ENCODE measurements around the gene SLC37A1. TPM values are rescaled to one million over a fixed set of nuclear protein-coding genes. Genes with fewer than 3 reads are reported as not detected.

SLC37A1 gene
- polyA plus RNA-seq, 4 donors = 30.0 to 80.7 (median 37.6) TPM

GRCh38 chr21:42486072-42486471, 27.6 kb upstream of the SLC37A1 start:
- Histone ChIP-seq H3K9me3 (ENCODE audit: control insufficient read depth in 2 of 2, insufficient read depth in 1 of 2, low read depth in 1 of 2, low read length in 1 of 2) (peaks cover 0 to 3% of the 10 kb centered on the region in 2 donors), H3K4me1 (ENCODE audit: control insufficient read depth in 3 of 3, insufficient read depth in 2 of 3, low read depth in 1 of 3, low read length in 2 of 3) (peaks cover 0 to 31% (median 7%) of the 10 kb centered on the region in 3 donors), H3K27me3 (ENCODE audit: control insufficient read depth in 3 of 3, insufficient read depth in 3 of 3, low read length in 3 of 3) (no peaks in the 10 kb centered on the region), H3K4me3 (ENCODE audit: low read depth in 1 of 3, low read length in 3 of 3) (no peak overlapping the region), H3K36me3 (ENCODE audit: control insufficient read depth in 3 of 3, insufficient read depth in 2 of 3, low read depth in 1 of 3, low read length in 3 of 3) (no peaks in the 10 kb centered on the region), H3K27ac (ENCODE audit: low read depth in 1 of 3, low read length in 2 of 3) (no peak overlapping the region)
- 66 to 90% (median 88%) methylated on average over 6 of the region's 6 CpGs for WGBS, 3 donors
- no peak for FAIRE-seq
- no peak for DNase-seq

GRCh38 chr21:42486531-42486930, 27.1 kb upstream of the SLC37A1 start:
- H3K27me3 ChIP-seq (ENCODE audit: control insufficient read depth in 3 of 3, insufficient read depth in 3 of 3, low read length in 3 of 3) = no peaks in the 10 kb centered on the region
- no peak overlapping the region for H3K27ac ChIP-seq (ENCODE audit: low read depth in 1 of 3, low read length in 2 of 3)
- WGBS, 3 donors = 53 to 76% (median 70%) methylated on average over 5 of the region's 5 CpGs
- peaks cover 0 to 33% (median 8%) of the 10 kb centered on the region in 3 donors for H3K4me1 ChIP-seq (ENCODE audit: control insufficient read depth in 3 of 3, insufficient read depth in 2 of 3, low read depth in 1 of 3, low read length in 2 of 3)
- FAIRE-seq (no peak), DNase-seq (no peak)
- no peak overlapping the region for H3K4me3 ChIP-seq (ENCODE audit: low read depth in 1 of 3, low read length in 3 of 3)
- H3K9me3 ChIP-seq (ENCODE audit: control insufficient read depth in 2 of 2, insufficient read depth in 1 of 2, low read depth in 1 of 2, low read length in 1 of 2) = no peaks in the 10 kb centered on the region
- no peaks in the 10 kb centered on the region for H3K36me3 ChIP-seq (ENCODE audit: control insufficient read depth in 3 of 3, insufficient read depth in 2 of 3, low read depth in 1 of 3, low read length in 3 of 3)

- no peak for FAIRE-seq
- 74 to 83% (median 82%) methylated on average over 2 of the region's 2 CpGs for WGBS, 3 donors
- Histone ChIP-seq H3K36me3 (ENCODE audit: control insufficient read depth in 3 of 3, insufficient read depth in 2 of 3, low read depth in 1 of 3, low read length in 3 of 3) (no peaks in the 10 kb centered on the region), H3K27ac (ENCODE audit: low read depth in 1 of 3, low read length in 2 of 3) (no peak overlapping the region), H3K27me3 (ENCODE audit: control insufficient read depth in 3 of 3, insufficient read depth in 3 of 3, low read length in 3 of 3) (no peaks in the 10 kb centered on the region), H3K4me1 (ENCODE audit: control insufficient read depth in 3 of 3, insufficient read depth in 2 of 3, low read depth in 1 of 3, low read length in 2 of 3) (peaks cover 4 to 44% (median 6%) of the 10 kb centered on the region in 3 donors), H3K9me3 (ENCODE audit: control insufficient read depth in 2 of 2, insufficient read depth in 1 of 2, low read depth in 1 of 2, low read length in 1 of 2) (no peaks in the 10 kb centered on the region), H3K4me3 (ENCODE audit: low read depth in 1 of 3, low read length in 3 of 3) (no peak overlapping the region)
- no peak for DNase-seq
Observed at GRCh38 chr21:42489006-42489563, 24.6 kb upstream of the SLC37A1 start.

GRCh38 chr21:42489991-42490390, 23.7 kb upstream of the SLC37A1 start:
- DNase-seq (no peak), FAIRE-seq (no peak)
- Histone ChIP-seq H3K9me3 (ENCODE audit: control insufficient read depth in 2 of 2, insufficient read depth in 1 of 2, low read depth in 1 of 2, low read length in 1 of 2) (no peaks in the 10 kb centered on the region), H3K36me3 (ENCODE audit: control insufficient read depth in 3 of 3, insufficient read depth in 2 of 3, low read depth in 1 of 3, low read length in 3 of 3) (no peaks in the 10 kb centered on the region), H3K27me3 (ENCODE audit: control insufficient read depth in 3 of 3, insufficient read depth in 3 of 3, low read length in 3 of 3) (no peaks in the 10 kb centered on the region), H3K4me1 (ENCODE audit: control insufficient read depth in 3 of 3, insufficient read depth in 2 of 3, low read depth in 1 of 3, low read length in 2 of 3) (peaks cover 6 to 50% (median 6%) of the 10 kb centered on the region in 3 donors), H3K4me3 (ENCODE audit: low read depth in 1 of 3, low read length in 3 of 3) (no peak overlapping the region), H3K27ac (ENCODE audit: low read depth in 1 of 3, low read length in 2 of 3) (peak overlapping the region in 1 of 3 donors; percentile 80)
- 76 to 81% (median 79%) methylated on average over 4 of the region's 4 CpGs for WGBS, 3 donors

- no peaks in the 10 kb centered on the region for H3K9me3 ChIP-seq (ENCODE audit: control insufficient read depth in 2 of 2, insufficient read depth in 1 of 2, low read depth in 1 of 2, low read length in 1 of 2)
Observed at GRCh38 chr21:42490720-42491119, 22.9 kb upstream of the SLC37A1 start.

GRCh38 chr21:42491328-42491727, 22.3 kb upstream of the SLC37A1 start:
- FAIRE-seq (no peak), DNase-seq (no peak)
- 38 to 71% (median 48%) methylated on average over 1 of the region's 1 CpG for WGBS, 3 donors
- Histone ChIP-seq H3K27ac (ENCODE audit: low read depth in 1 of 3, low read length in 2 of 3) (peak overlapping the region; percentile 22 to 80 (median 60)), H3K36me3 (ENCODE audit: control insufficient read depth in 3 of 3, insufficient read depth in 2 of 3, low read depth in 1 of 3, low read length in 3 of 3) (no peaks in the 10 kb centered on the region), H3K4me3 (ENCODE audit: low read depth in 1 of 3, low read length in 3 of 3) (no peak overlapping the region), H3K9me3 (ENCODE audit: control insufficient read depth in 2 of 2, insufficient read depth in 1 of 2, low read depth in 1 of 2, low read length in 1 of 2) (no peaks in the 10 kb centered on the region), H3K27me3 (ENCODE audit: control insufficient read depth in 3 of 3, insufficient read depth in 3 of 3, low read length in 3 of 3) (no peaks in the 10 kb centered on the region), H3K4me1 (ENCODE audit: control insufficient read depth in 3 of 3, insufficient read depth in 2 of 3, low read depth in 1 of 3, low read length in 2 of 3) (peaks cover 6 to 56% (median 6%) of the 10 kb centered on the region in 3 donors)

More at GRCh38 chr21:42490720-42491119, 22.9 kb upstream of the SLC37A1 start:
- Histone ChIP-seq H3K4me3 (ENCODE audit: low read depth in 1 of 3, low read length in 3 of 3) (no peak overlapping the region), H3K27me3 (ENCODE audit: control insufficient read depth in 3 of 3, insufficient read depth in 3 of 3, low read length in 3 of 3) (no peaks in the 10 kb centered on the region), H3K4me1 (ENCODE audit: control insufficient read depth in 3 of 3, insufficient read depth in 2 of 3, low read depth in 1 of 3, low read length in 2 of 3) (peaks cover 6 to 56% (median 6%) of the 10 kb centered on the region in 3 donors), H3K36me3 (ENCODE audit: control insufficient read depth in 3 of 3, insufficient read depth in 2 of 3, low read depth in 1 of 3, low read length in 3 of 3) (no peaks in the 10 kb centered on the region), H3K27ac (ENCODE audit: low read depth in 1 of 3, low read length in 2 of 3) (peak overlapping the region; percentile 22 to 80 (median 60))
- DNase-seq (peak; percentile 87 to 88), FAIRE-seq (no peak)

GRCh38 chr21:42492201-42492600, 21.5 kb upstream of the SLC37A1 start:
- FAIRE-seq (no peak), DNase-seq (no peak)
- Histone ChIP-seq H3K4me3 (ENCODE audit: low read depth in 1 of 3, low read length in 3 of 3) (no peak overlapping the region), H3K27ac (ENCODE audit: low read depth in 1 of 3, low read length in 2 of 3) (peak overlapping the region in 2 of 3 donors; percentile 1 to 4), H3K4me1 (ENCODE audit: control insufficient read depth in 3 of 3, insufficient read depth in 2 of 3, low read depth in 1 of 3, low read length in 2 of 3) (peaks cover 6 to 63% (median 8%) of the 10 kb centered on the region in 3 donors), H3K36me3 (ENCODE audit: control insufficient read depth in 3 of 3, insufficient read depth in 2 of 3, low read depth in 1 of 3, low read length in 3 of 3) (no peaks in the 10 kb centered on the region), H3K9me3 (ENCODE audit: control insufficient read depth in 2 of 2, insufficient read depth in 1 of 2, low read depth in 1 of 2, low read length in 1 of 2) (no peaks in the 10 kb centered on the region), H3K27me3 (ENCODE audit: control insufficient read depth in 3 of 3, insufficient read depth in 3 of 3, low read length in 3 of 3) (no peaks in the 10 kb centered on the region)
- WGBS, 3 donors = 75 to 95% (median 90%) methylated on average over 8 of the region's 8 CpGs

GRCh38 chr21:42493109-42494060, 20.3 kb upstream of the SLC37A1 start:
- WGBS, 3 donors = 31 to 69% (median 53%) methylated on average over 13 of the region's 13 CpGs
- no peaks in the 10 kb centered on the region for H3K27me3 ChIP-seq (ENCODE audit: control insufficient read depth in 3 of 3, insufficient read depth in 3 of 3, low read length in 3 of 3)
- no peaks in the 10 kb centered on the region for H3K36me3 ChIP-seq (ENCODE audit: control insufficient read depth in 3 of 3, insufficient read depth in 2 of 3, low read depth in 1 of 3, low read length in 3 of 3)
- peak; percentile 89 to 94 for DNase-seq
- peak overlapping the region; percentile 62 to 80 (median 76) for H3K27ac ChIP-seq (ENCODE audit: low read depth in 1 of 3, low read length in 2 of 3)
- H3K4me3 ChIP-seq (ENCODE audit: low read depth in 1 of 3, low read length in 3 of 3) = no peak overlapping the region
- H3K4me1 ChIP-seq (ENCODE audit: control insufficient read depth in 3 of 3, insufficient read depth in 2 of 3, low read depth in 1 of 3, low read length in 2 of 3) = peaks cover 6 to 64% (median 8%) of the 10 kb centered on the region in 3 donors
- no peaks in the 10 kb centered on the region for H3K9me3 ChIP-seq (ENCODE audit: control insufficient read depth in 2 of 2, insufficient read depth in 1 of 2, low read depth in 1 of 2, low read length in 1 of 2)
- no peak for FAIRE-seq

All from small intestine (tissue), 7 donors.